ENCODE data around the gene REXO4. TPM values are rescaled to one million over a fixed set of nuclear protein-coding genes. Genes with fewer than 3 reads are reported as not detected.

The REXO4 gene
- total RNA-seq, 1 experiment from 2014 or later, result 41.0 TPM

DNA sequence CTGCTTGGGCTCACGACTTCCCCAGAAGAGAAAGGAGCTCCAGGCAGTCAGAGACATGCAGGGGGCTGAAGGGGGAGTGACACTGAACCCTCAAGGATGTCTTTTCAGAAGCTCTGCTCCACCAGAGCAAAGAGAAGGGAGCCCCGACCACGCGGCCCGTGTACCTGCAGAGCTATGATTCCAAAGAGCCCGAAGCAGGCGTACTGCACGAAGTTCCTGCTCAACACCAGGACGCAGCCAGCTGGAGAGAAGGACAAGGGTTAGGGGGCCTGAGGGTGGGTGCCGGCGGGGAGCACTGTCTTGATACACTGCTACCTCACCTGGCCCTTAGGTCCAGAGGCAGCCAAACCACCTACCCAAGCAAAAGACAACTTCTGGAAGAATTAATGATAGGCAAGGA is 51.4 kb downstream of the REXO4 start:
- peaks cover 58% of the 10 kb centered on the region for H3K36me3 ChIP-seq
- no peaks in the 10 kb centered on the region for H3K9me3 ChIP-seq (replicated peaks)
- H3K4me3 ChIP-seq, result no peak overlapping the region
- H3K27ac ChIP-seq, result no peak overlapping the region
- no peak for DNase-seq
- H3K4me1 ChIP-seq, result peaks cover 26% of the 10 kb centered on the region
- H3K27me3 ChIP-seq, result no peaks in the 10 kb centered on the region

DNA sequence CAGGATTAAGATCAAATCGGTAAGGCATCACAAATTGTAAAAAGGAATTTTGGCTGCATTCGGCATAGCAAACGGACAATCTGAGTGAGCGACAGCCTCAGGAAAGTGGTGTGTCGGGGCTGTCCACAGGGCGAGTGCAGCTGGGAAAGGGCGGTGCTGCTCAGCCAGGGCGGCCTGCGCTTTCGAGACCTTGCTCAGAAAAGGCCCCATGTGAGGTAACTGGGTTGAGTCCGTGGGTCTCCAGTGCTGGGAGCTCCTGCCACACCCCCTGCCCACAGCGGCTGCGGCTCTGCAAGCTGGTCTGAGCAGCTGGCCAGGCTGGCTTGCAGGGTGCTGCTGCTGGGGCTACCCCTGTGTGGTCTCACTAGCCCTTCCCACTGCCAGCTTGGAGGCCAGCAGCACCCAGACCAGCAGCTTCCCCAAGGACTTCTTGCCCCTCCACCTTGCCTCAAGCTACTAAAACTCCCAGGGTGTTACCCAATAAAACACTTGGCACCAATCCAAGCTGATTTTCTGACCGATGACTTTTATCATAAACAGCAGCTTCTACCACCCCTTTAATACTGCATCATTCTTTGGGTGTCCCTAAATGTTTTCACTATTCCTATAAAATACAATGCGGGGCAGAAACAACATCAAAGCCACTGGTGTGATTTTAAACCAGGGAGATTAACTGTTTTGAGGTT is 55.3 kb downstream of the REXO4 start:
- no peak overlapping the region for H3K4me3 ChIP-seq
- DNase-seq, result no peak
- H3K27me3 ChIP-seq, result no peaks in the 10 kb centered on the region
- peaks cover 59% of the 10 kb centered on the region for H3K36me3 ChIP-seq
- no peaks in the 10 kb centered on the region for H3K9me3 ChIP-seq (replicated peaks)
- H3K4me1 ChIP-seq, result peaks cover 28% of the 10 kb centered on the region
- H3K27ac ChIP-seq, result no peak overlapping the region

DNA sequence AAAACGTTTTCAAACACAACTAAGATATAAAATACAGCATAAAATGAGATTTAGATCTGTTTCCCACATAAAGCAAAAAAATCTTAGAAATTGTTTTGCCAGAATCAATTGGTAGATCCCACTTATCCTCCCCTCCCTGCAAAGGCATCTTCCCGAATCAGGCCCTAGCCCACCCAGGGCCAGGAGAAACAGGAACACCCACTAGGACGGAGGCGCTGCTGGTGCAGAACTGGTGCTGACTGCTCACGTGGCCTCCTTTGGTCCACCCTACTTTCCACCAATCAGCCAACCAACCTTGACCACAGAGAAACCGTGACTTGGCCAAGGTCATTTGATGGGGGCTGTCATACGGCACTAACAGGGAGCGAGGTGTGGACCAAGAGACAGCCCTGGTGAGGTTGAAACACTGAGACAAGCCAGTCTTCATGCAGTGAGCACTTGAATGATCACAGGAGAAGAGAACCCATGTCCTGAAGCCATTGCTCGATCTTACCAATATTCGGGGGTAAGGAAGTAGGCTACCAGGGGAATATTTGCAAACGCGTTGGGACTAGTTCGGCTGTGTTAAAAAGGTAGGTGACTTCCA is 56.2 kb downstream of the REXO4 start:
- Histone ChIP-seq H3K27me3 (no peaks in the 10 kb centered on the region), H3K27ac (no peak overlapping the region; the same call in 1 of the 2 replicates), H3K4me1 (peaks cover 28% of the 10 kb centered on the region), H3K4me3 (no peak overlapping the region), H3K9me3 (replicated peaks) (no peaks in the 10 kb centered on the region), H3K36me3 (peaks cover 52% of the 10 kb centered on the region)
- DNase-seq, result no peak

DNA sequence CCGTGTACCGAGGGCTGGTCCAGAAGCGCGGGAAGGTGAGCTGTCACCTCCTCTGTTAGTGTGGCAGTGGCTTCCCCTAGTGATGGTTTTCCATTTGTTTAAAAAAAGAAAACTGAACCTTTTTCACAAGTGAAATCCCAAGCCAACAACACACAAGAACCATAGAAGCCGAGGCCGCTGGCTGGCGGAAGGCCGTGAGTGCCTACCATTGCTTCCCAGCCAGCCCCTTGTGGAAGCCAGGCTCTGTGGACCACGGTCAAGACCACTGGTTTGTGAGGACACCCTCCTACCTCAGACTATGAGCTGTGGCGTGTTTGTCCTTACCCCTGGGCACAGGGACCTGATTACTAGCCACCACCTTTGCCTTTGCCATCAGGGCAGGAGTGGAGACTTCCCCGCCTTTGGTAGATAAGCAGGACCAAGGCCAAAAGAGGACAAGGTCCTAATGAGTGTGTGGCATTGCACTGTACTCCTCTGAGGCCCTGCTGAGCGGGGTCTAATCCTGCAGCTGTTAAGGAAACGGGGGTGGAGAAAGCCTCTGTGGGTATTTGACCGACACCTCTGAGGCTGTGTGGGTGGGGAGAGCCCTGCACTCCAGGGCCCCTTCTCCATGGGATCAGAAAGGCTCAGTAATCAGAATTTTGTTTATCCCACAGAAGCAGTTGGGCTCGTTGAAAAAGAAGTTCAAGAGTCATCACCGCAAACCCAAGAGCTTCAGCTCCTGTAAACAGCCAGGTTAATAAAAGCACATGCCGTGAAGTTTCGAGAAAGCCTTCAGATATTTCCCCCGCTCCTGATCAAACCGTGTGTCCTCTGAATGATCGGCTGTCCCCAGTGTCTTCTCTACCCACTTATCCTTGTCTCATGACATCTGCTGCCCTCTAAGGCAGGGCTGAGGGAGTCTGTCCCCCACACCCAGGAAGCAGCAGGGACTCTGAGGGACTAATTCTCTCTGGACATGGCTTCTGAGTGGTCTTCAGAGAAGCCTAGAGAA is 57.1 kb downstream of the REXO4 start:
- H3K36me3 ChIP-seq, result peaks cover 43% of the 10 kb centered on the region
- DNase-seq, result peak; percentile 91 to 95
- H3K9me3 ChIP-seq (replicated peaks), result no peaks in the 10 kb centered on the region
- H3K4me1 ChIP-seq, result peaks cover 28% of the 10 kb centered on the region
- H3K27ac ChIP-seq, result peak overlapping the region; percentile 36; the same call in 1 of the 2 replicates
- H3K27me3 ChIP-seq, result no peaks in the 10 kb centered on the region
- H3K4me3 ChIP-seq, result no peak overlapping the region

DNA sequence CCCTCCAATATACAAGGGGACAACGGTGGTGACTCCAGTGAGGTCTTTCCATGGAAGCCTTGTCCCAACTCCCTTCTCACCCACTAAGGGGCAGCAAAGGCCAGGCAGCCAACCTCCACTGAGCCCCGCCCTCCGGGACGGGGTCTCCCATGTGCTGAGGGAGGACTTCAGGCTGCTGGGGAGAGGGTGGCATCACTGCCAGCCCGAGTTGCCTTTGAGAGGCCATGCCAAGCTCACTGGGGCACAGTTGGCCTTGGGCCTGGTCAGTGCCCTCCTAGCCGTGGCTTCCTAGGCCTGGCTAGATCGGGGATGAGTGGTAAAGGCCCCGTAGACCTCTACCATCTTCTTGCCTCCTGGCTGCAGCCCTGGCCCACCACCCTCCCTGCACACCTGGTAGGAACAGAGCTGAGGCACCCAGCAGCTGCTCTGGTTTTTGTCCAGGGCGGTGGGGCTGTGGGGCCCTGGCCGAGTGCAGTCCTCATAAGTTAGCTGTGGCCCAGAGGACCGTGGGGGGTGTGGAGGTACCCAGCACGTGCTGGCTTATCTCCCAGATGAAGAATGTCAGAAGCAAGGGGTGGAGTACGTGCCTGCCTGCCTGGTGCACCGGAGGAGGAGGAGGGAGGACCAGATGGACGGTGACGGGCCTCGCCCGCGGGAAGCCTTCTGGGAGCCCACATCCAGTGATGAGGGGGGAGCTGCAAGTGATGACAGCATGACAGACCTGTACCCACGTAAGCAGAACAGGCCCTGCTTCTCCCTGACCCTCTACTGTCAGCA is 58.2 kb downstream of the REXO4 start:
- H3K4me1 ChIP-seq, result peaks cover 28% of the 10 kb centered on the region
- no peak overlapping the region for H3K4me3 ChIP-seq
- no peaks in the 10 kb centered on the region for H3K9me3 ChIP-seq (replicated peaks)
- no peaks in the 10 kb centered on the region for H3K27me3 ChIP-seq
- peak; percentile 50 to 58 for DNase-seq
- H3K36me3 ChIP-seq, result peaks cover 35% of the 10 kb centered on the region
- peak overlapping the region; percentile 36; the same call in 1 of the 2 replicates for H3K27ac ChIP-seq

DNA sequence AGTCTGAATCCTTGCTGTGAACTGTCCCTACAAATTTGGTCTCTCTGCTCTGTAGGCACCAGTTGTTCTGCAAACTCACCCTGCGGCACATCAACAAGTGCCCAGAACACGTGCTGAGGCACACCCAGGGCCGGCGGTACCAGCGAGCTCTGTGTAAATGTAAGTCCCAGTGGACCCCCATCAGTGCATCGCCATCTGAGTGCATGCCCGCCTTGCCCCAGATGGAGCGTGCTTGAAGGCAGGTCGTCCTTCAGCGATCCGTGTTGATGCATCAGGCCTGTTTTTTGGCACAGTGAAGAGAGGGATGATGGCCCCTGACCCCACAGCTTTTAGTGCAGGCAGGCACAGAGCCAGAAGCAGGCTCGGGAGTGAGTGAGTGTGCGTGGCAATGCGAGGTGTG is 60.2 kb downstream of the REXO4 start:
- H3K4me1 ChIP-seq, result peaks cover 28% of the 10 kb centered on the region
- no peak overlapping the region for H3K4me3 ChIP-seq

DNA sequence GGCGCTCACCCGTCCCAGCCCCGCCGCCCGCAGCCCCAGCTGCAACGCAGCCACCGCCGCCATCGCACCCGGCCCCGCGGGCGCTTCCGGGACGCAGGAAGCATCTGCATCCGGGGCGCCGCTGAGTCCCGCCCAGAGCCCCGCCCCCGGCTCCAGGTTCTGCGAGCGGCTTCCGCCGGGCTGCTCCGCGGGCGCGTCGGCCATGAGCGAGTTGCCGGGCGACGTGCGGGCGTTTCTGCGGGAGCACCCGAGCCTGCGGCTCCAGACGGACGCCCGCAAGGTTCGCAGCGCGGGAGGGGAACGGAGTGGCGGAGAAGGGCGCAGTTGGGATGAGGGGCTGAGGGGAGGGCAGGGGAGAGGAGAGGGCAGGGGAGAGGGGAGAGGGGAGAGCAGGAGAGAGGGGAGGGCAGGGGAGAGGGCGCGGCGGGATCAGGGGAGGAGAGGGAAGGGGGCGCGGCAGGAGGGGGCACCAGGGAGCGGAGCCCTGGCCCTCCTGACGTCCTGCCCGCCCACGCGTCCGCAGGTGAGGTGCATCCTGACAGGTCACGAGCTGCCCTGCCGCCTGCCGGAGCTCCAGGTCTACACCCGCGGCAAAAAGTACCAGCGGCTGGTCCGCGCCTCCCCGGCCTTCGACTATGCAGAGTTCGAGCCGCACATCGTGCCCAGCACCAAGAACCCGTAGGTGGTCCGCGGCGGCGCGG is 61.3 kb downstream of the REXO4 start, which contains the start of the genes SURF1 and SURF2:
TSS of gene SURF1 (minus strand) at position 97 of the 701 bp plus-strand sequence. CDS start at position 63, 34 bp downstream.
TSS of gene SURF2 (plus strand) at position 160 of the 701 bp plus-strand sequence. CDS start at position 203, 43 bp downstream.
- H3K27me3 ChIP-seq, result no peaks in the 10 kb centered on the region
- H3K4me1 ChIP-seq, result peaks cover 23% of the 10 kb centered on the region
- peak within 1 kb of the TSS; percentile 31; the same call in 1 of the 2 replicates for H3K27ac ChIP-seq
- peaks cover 26% of the 10 kb centered on the region for H3K36me3 ChIP-seq
- peak within 1 kb of the TSS; percentile 73 for H3K4me3 ChIP-seq
- DNase-seq, result peak; percentile 87 to 88
- no peaks in the 10 kb centered on the region for H3K9me3 ChIP-seq (replicated peaks)

More for the DNA sequence above, 60.2 kb downstream of the REXO4 start:
- Histone ChIP-seq H3K36me3 (peaks cover 25% of the 10 kb centered on the region), H3K27ac (no peak overlapping the region), H3K9me3 (replicated peaks) (no peaks in the 10 kb centered on the region), H3K27me3 (no peaks in the 10 kb centered on the region)
- DNase-seq, result no peak

Other genes with a start within 250 kb of the REXO4 start
- gene OBP2B, start 208.8 kb downstream of the REXO4 start, total RNA-seq (2014; rRNA removed; shearing (Covaris generic)), result not detected in 2 replicates
- not detected in 2 replicates for gene ABO, start 142.8 kb downstream of the REXO4 start, total RNA-seq (2014; rRNA removed; shearing (Covaris generic))
- gene SURF6, start 81.8 kb downstream of the REXO4 start, total RNA-seq (2014; rRNA removed; shearing (Covaris generic)), result 27.8 and 29.2 TPM in 2 replicates
- 60.2 and 71.8 TPM in 2 replicates for gene MED22, start 69.9 kb downstream of the REXO4 start, total RNA-seq (2014; rRNA removed; shearing (Covaris generic))
- gene RPL7A, start 69.8 kb downstream of the REXO4 start, total RNA-seq (2014; rRNA removed; shearing (Covaris generic)), result 3,575 and 3,860 TPM in 2 replicates
- gene SURF1, start 61.5 kb downstream of the REXO4 start, total RNA-seq (2014; rRNA removed; shearing (Covaris generic)), result 19.0 and 19.3 TPM in 2 replicates
- gene SURF2, start 61.5 kb downstream of the REXO4 start, total RNA-seq (2014; rRNA removed; shearing (Covaris generic)), result 34.7 and 36.2 TPM in 2 replicates
- gene SURF4, start 42.0 kb downstream of the REXO4 start, total RNA-seq (2014; rRNA removed; shearing (Covaris generic)), result 232 and 233 TPM in 2 replicates
- 1.7 and 1.8 TPM in 2 replicates for gene STKLD1, start 41.6 kb downstream of the REXO4 start, total RNA-seq (2014; rRNA removed; shearing (Covaris generic))
- 0.42 and 0.43 TPM in 2 replicates for gene ADAMTS13, start 4.4 kb upstream of the REXO4 start, total RNA-seq (2014; rRNA removed; shearing (Covaris generic))
- gene CACFD1, start 42.0 kb upstream of the REXO4 start, total RNA-seq (2014; rRNA removed; shearing (Covaris generic)), result 12.1 and 13.6 TPM in 2 replicates
- gene SLC2A6, start 61.1 kb upstream of the REXO4 start, total RNA-seq (2014; rRNA removed; shearing (Covaris generic)), result 20.3 and 23.4 TPM in 2 replicates
- 1.1 and 2.0 TPM in 2 replicates for gene MYMK, start 106.9 kb upstream of the REXO4 start, total RNA-seq (2014; rRNA removed; shearing (Covaris generic))
- 3.3 and 3.5 TPM in 2 replicates for gene ADAMTSL2, start 116.7 kb upstream of the REXO4 start, total RNA-seq (2014; rRNA removed; shearing (Covaris generic))
- gene FAM163B, start 191.4 kb upstream of the REXO4 start, total RNA-seq (2014; rRNA removed; shearing (Covaris generic)), result 2.5 and 3.4 TPM in 2 replicates
- 2.2 and 2.5 TPM in 2 replicates for gene DBH, start 218.4 kb upstream of the REXO4 start, total RNA-seq (2014; rRNA removed; shearing (Covaris generic))